Left renal pelvis (tissue), 4 donors: ENCODE data around the gene CPT2. TPM values are rescaled to one million over a fixed set of nuclear protein-coding genes. Genes with fewer than 3 reads are reported as not detected.
"Not testable (repeated sequence)": the region's sequence is repeated elsewhere in the genome, so short reads cannot be mapped to it uniquely, and the experiment has no call there.

Experiments used
- DNase-seq, 4 donors: peaks; one replicate each; pipeline ENCODE4 v3.0.0-alpha.2; 2013; ENCODE audit warnings: low read depth in 4 of 4, low spot score in 3 of 4
- polyA plus RNA-seq, 4 donors: library from polyadenylated mRNA; unstranded; fragments of 120-200 nt; gene quantifications; one replicate each; pipeline ENCODE4 v1.2.1, GENCODE V29; 2013; ENCODE audit not compliant: insufficient read length in 4 of 4

The CPT2 gene
- polyA plus RNA-seq, 4 donors = 11.0 to 29.1 (median 26.0) TPM

DNA sequence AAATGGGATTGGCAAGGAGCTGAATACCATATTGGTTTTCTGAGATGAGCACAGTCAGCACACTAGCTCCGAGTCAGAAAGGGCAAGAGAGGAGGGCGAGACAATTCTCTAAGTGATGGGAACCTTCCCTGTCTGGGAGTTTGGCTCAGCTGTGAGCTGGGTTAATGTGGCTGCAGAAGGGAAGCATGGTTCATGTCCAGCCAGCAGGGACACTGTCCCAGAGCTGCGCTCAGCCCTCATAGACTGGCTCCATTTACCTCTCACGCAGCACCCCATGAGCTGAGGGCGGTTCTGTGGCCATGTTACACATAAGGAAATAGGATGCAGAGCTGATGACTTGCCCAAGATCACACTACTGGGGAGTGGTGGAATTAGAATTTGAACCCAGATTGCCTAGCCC lies 15.7 kb upstream of the CPT2 start:
- DNase-seq = no peak

DNA sequence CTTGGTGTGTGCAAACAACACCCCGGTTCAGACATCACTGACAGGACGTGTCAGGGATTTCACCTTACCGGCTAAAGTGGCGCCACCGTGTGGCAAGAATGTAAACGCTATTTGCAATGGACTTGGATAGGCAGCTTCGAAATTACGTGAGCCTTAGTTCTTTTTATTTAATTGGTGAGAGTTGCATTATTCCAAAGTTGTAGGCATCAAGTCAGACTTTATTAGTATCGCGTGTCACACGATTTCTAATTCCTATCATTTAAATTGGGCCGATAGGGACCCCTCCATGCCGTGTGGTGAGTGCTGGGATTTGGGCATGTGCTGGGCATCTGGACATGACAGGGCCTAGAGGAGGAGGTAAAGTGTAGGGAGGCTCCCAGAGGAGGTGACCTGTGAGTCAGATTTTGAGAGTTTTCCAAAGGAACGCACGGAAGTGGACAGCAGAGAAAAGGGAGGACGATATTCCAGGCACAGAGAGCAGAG lies 14.5 kb upstream of the CPT2 start:
- DNase-seq = peak; percentile 56 to 73 (median 69)

DNA sequence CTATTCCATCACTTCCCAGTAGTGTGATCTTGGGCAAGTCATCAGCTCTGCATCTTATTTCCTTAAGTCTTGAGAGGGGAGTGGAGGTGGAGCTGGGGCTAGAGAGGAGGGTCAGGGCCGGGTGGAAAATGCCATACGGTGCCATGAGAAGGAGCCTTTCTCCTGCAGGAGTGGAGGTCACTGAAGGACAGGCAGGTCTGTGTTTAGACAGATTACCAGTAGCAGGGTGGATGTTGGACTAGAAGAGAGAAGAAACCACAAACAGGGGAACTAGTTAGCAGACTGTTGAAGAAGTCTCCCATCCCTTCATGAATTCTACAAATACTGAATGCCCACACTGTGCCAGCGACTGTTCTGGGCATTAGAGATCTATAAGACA lies 13.9 kb upstream of the CPT2 start:
- no peak for DNase-seq

DNA sequence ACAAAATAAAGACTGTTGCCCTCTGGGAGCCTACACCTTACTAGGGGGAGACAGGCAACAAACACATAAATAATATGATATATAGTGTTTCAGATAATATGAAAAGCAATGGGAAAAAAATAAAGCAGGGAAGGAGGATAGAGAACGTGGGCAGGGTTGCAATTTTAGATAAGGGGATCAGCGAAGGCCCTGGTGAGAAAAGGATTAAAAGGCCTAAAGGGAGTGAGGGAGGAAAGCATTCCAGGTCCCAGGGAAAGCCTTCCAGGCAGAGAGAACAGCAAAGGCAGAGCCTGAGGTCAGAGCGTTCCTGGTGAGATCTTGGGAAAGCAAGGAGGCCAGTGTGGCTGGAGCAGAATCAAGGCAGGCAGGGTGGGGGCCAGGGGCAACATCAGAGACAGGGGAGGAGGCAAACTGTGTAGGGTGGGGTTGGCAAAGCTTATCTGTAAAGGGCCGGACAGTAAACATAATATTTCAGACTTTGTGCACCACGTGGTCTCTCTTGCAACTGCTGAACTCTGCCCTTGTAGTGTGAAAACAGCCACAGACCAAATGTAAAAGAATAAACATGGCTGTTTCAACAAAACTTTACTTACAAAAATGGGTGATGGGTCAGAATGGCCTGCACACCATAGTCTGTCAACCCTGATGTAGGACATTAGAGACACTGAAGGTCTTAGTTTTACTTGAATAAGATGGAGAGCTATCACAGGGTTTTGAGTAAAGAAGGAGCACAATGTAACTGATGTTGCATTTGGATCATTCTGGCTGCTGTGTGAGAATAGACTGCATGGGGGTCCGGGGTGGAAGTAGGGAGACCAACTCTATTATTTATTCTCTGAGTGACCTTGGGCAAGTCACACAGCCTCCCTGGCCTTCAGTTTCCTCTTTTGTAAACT lies 13.3 kb upstream of the CPT2 start:
- no peak for DNase-seq

DNA sequence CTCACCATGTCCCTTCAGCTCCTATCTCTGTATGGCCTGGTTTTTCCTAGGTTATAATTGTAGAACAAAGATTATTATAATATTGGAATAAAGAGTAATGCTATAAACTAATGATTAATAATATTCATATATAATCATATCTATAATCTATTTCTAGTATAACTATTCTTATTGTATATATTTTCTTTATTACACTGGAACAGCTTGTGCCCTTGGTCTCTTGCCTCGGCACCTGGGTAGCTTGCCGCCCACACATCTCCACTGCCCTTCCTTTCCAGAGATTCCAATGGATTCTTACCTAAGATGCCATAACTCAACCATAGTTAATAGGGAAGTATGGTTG lies 10.7 kb upstream of the CPT2 start:
- DNase-seq = not testable (repeated sequence)

- no peak for DNase-seq
Observed at GRCh38 chr1:53186533-53186932, 10.1 kb upstream of the CPT2 start.

DNA sequence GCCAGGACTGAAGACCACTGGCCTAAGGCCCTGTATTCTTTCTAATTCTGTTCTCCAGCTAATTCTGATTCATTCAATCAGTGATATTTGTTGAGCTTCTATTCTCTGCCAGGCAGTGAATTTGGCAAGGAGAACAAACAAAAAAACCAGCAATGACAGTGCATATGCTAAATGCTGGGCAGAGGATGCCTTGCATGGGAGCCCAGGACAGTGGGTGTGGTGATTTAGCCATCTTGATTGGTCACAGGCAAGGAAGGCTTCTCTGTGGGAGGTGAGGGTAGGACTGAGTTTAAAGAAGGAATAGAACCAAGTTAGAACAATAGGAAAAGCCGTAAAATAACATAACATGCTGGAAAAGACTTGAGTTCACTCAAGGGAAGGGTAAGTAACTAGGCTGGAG lies 9.2 kb upstream of the CPT2 start:
- DNase-seq = no peak

DNA sequence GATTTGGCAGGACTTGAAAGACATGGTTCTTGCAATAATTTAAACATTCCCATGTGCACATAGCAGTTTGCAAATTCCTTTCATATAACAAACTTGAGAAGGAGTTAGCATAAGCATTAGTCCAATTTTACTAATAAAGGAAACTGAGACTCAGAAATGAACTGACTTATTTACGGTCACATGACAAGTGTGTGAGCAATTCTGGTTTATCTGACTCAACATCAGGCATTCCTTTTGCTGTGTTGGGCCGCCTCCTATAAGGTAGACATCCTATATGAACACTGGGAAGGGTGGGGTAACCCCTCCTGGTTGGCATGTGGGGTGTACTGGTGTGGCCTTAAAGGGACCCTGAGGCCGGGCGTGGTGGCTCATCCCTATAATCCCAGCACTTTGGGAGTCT lies 8.5 kb upstream of the CPT2 start:
- no peak for DNase-seq

- no peak for DNase-seq
Observed at GRCh38 chr1:53189061-53189460, 7.6 kb upstream of the CPT2 start.

DNA sequence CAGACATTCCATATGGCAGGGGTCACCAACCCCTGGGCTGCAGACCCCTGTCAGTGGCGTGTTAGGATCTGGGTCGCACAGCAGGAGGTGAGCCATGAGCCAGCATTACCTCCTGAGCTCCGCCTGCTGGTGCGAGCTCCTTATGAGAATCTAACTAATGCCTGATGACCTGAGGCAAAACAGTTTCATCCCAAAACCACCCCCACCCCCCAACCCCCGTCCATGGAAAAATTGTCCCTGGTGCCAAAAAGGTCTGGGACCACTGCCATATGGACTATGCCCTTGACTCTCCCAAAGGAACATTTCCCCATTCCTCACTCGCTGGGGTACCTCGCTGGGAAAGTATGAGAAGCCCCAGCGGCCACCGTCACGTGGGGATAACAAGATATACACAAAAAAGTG lies 6.4 kb upstream of the CPT2 start:
- no peak for DNase-seq

DNA sequence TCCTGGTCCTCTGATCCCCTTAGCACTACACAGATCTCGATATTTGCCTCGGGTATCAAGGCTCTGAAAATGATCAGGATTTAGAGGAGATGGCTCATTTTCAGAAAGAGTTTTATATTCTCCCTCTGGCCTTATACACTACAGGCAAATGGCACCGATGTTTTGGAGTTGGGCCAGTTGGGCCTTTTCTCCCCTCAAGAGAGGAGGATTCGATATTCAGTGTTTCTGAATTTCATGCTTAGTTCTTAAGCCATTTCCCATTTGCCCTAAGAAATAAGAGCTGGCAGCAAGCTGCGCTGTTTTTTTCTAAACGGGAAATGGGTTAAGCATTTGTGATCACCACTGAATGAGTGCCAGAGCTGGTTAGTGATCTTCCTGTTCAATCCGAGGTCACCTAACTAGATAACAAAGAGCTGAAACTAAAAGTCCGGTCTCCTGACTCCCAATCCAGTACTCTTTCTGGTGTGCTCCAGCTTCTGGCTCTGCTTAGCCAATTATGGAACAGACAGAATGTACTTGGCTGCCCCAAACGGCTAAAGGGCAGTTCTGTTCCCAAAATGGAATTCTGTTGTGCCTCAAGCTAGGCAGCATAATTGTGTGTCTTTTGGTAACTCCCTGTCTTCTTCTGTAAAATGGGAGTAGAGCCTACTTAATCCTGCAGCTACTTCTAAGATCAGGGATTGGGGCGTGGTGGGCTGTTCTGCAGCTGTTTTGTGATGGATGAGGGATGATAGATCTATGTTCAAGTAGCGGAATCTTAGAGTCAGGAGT lies 1.2 kb upstream of the CPT2 start:
- DNase-seq = no peak

- no peak for DNase-seq
Observed at GRCh38 chr1:53196017-53196484, 573 bp upstream of the CPT2 start.

- DNase-seq = no peak
Observed at GRCh38 chr1:53197291-53198200, 922 bp downstream of the CPT2 start.

DNA sequence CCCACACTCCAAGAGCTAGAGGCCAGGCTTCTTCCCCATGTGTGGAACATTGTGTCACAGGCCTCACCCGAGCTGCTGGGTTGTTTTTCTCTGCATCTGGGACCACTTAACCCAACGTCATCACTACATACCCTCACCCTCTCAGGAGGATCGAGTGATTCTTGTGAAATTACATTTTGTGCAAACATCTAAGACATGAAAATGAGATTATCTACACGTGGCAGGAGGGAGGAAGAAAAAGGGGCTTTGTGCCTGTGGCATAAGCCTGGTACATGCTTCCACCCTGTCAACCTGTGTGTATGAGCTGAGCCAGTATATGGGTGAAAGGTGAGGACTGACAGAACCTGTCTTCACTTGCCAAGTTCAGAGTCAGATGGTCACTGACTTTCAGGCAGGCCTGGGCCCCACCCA lies 1.6 kb downstream of the CPT2 start:
- DNase-seq = no peak

DNA sequence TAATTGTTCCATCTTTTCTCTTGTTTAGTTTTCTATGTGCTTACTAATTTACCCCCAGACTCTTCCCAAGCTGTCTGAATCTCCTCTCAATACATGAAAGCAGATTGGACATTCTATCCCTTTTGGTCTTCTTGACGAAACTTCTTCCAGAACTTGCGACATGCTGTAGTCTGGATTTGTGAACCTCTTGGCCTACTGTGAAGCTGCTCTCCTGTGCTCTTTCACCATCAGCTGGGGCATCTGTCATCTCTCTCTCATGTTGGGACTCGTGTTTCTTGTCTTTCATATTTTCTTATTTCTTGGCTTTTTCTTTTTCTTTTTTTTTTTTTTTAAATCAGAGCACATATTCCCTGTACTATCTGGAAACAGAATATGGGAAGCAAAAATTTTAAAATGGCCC lies 6.8 kb downstream of the CPT2 start:
- no peak for DNase-seq

DNA sequence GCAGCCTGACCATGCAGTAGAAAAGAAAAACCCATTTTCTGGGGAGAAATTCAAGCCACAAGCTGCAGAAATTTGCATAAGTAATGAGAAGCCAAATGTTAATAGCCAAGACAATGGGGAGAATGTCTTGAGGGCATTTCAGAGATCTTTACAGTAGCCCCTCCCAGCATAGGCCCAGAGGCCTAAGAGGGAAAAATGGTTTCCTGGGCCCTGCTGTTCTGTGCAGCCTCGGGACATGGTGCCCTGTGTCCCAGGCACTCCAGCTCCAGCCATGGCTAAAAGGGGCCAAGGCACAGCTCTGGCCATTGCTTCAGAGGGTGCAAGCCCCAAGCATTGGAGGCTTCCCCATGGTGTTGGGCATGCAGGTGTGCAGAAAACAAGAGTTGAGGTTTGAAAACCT lies 8.9 kb downstream of the CPT2 start:
- DNase-seq = not testable (repeated sequence)

DNA sequence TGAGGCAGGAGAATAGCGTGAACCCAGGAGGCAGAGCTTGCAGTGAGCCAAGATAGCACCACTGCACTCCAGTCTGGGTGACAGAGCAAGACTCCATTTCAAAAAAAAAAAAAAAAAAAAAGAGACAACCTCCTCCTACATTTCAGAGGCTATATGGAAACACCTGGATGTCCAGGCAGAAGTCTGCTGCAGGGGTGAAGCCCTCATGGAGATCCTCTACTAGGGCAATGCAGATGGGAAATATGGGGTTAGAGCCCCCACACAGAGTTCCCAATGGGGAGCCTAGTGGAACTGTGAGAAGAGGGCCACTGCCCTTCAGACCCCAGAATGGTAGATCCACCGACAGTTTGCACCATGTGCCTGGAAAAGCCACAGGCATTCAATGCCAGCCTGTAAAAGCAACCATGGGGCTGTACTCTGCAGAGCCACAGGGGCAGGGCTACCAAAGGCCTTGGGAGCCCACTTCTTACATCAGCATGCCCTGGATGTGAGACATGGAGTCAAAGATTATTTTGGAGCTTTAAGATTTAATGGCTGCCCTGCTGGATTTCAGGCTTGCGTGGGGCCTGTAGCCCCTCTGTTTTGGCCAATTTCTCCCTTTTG lies 9.6 kb downstream of the CPT2 start:
- not testable (repeated sequence) for DNase-seq

- DNase-seq = no peak
Observed at GRCh38 chr1:53206735-53207379, 10.2 kb downstream of the CPT2 start.

- no peak for DNase-seq
Observed at GRCh38 chr1:53207726-53208125, 11.1 kb downstream of the CPT2 start.

DNA sequence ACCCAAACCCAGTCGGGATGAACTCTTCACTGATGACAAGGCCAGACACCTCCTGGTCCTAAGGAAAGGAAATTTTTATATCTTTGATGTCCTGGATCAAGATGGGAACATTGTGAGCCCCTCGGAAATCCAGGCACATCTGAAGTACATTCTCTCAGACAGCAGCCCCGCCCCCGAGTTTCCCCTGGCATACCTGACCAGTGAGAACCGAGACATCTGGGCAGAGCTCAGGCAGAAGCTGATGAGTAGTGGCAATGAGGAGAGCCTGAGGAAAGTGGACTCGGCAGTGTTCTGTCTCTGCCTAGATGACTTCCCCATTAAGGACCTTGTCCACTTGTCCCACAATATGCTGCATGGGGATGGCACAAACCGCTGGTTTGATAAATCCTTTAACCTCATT lies 13.7 kb downstream of the CPT2 start:
- no peak for DNase-seq
